Stimulated activated memory B cell treated with anti-CD40 and anti-IgM and Interleukin-4, amounts not matched to agents 10 μg/mL and 1 μg/mL and 100 μg/mL, for 72 hours (primary cell): ENCODE results near the gene LRATD1.
"Not testable (repeated sequence)": the region's sequence is repeated elsewhere in the genome, so short reads cannot be mapped to it uniquely, and the experiment has no call there.

ENCODE experiments used
- ATAC-seq: fragments of 150-1000 bp; cut with Tn5 transposase; 2 replicates; pipeline ENCODE4 v1.10.0; 2021
- H3K27ac Mint-ChIP-seq: one replicate; pipeline ENCODE4 v1.8.0; 2022; ENCODE audit warnings: mild to moderate bottlenecking, mixed read lengths
- H3K27me3 Mint-ChIP-seq: one replicate; pipeline ENCODE4 v1.8.0; 2022; ENCODE audit warnings: mixed read lengths
- H3K36me3 Mint-ChIP-seq: one replicate; pipeline ENCODE4 v1.8.0; 2022; ENCODE audit warnings: mixed read lengths
- H3K4me1 Mint-ChIP-seq: one replicate; pipeline ENCODE4 v1.8.0; 2022; ENCODE audit warnings: mixed read lengths
- H3K4me3 Mint-ChIP-seq: one replicate; pipeline ENCODE4 v1.8.0; 2022; ENCODE audit warnings: mild to moderate bottlenecking, moderate library complexity, mixed read lengths
- H3K9me3 Mint-ChIP-seq: one replicate; pipeline ENCODE4 v1.8.0; 2022; ENCODE audit warnings: mixed read lengths

LRATD1 gene

GRCh38 chr2:14622550-14622939 lies 10.0 kb upstream of the LRATD1 start:
- not testable (repeated sequence) for H3K4me3 Mint-ChIP-seq, H3K27me3 Mint-ChIP-seq, H3K9me3 Mint-ChIP-seq, ATAC-seq, H3K27ac Mint-ChIP-seq, H3K4me1 Mint-ChIP-seq, H3K36me3 Mint-ChIP-seq

- no peaks in the 10 kb centered on the region for H3K4me1 Mint-ChIP-seq
- H3K9me3 Mint-ChIP-seq: peaks cover 5% of the 10 kb centered on the region
- no peaks in the 10 kb centered on the region for H3K36me3 Mint-ChIP-seq
- no peak overlapping the region for H3K4me3 Mint-ChIP-seq
- H3K27me3 Mint-ChIP-seq: no peaks in the 10 kb centered on the region
- H3K27ac Mint-ChIP-seq: no peak overlapping the region
- ATAC-seq: no peak
These were observed 9.3 kb upstream of the LRATD1 start for GRCh38 chr2:14623237-14623636.

- Mint-ChIP-seq H3K36me3 (no peaks in the 10 kb centered on the region), H3K4me3 (no peak overlapping the region), H3K27ac (no peak overlapping the region), H3K27me3 (peaks cover 6% of the 10 kb centered on the region), H3K9me3 (peaks cover 2% of the 10 kb centered on the region), H3K4me1 (no peaks in the 10 kb centered on the region)
- no peak for ATAC-seq
These were observed 5.6 kb upstream of the LRATD1 start for GRCh38 chr2:14626873-14627272.

- Mint-ChIP-seq H3K4me1 (no peaks in the 10 kb centered on the region), H3K9me3 (peaks cover 2% of the 10 kb centered on the region)
These were observed 3.6 kb upstream of the LRATD1 start for GRCh38 chr2:14628901-14629300.

GRCh38 chr2:14631406-14632040 lies 994 bp upstream of the LRATD1 start:
- ATAC-seq: no peak
- Mint-ChIP-seq H3K36me3 (no peaks in the 10 kb centered on the region), H3K27ac (no peak overlapping the region), H3K4me1 (no peaks in the 10 kb centered on the region), H3K4me3 (no peak overlapping the region), H3K27me3 (peaks cover 44% of the 10 kb centered on the region), H3K9me3 (peaks cover 2% of the 10 kb centered on the region)

More at GRCh38 chr2:14628901-14629300, 3.6 kb upstream of the LRATD1 start:
- peaks cover 25% of the 10 kb centered on the region for H3K27me3 Mint-ChIP-seq
- H3K36me3 Mint-ChIP-seq: no peaks in the 10 kb centered on the region
- no peak for ATAC-seq
- no peak overlapping the region for H3K4me3 Mint-ChIP-seq
- no peak overlapping the region for H3K27ac Mint-ChIP-seq

GRCh38 chr2:14633061-14633460 lies 544 bp downstream of the LRATD1 start:
- no peaks in the 10 kb centered on the region for H3K36me3 Mint-ChIP-seq
- H3K27me3 Mint-ChIP-seq: peaks cover 53% of the 10 kb centered on the region
- no peaks in the 10 kb centered on the region for H3K4me1 Mint-ChIP-seq
- ATAC-seq: no peak
- no peak overlapping the region for H3K4me3 Mint-ChIP-seq
- no peaks in the 10 kb centered on the region for H3K9me3 Mint-ChIP-seq
- H3K27ac Mint-ChIP-seq: no peak overlapping the region

- peaks cover 53% of the 10 kb centered on the region for H3K27me3 Mint-ChIP-seq
- ATAC-seq: no peak
- H3K27ac Mint-ChIP-seq: no peak overlapping the region
These were observed 1.1 kb downstream of the LRATD1 start for GRCh38 chr2:14633461-14634181.

GRCh38 chr2:14634182-14634488 lies 1.6 kb downstream of the LRATD1 start:
- H3K4me1 Mint-ChIP-seq: no peaks in the 10 kb centered on the region
- peak; percentile 26 for ATAC-seq

More at GRCh38 chr2:14633461-14634181, 1.1 kb downstream of the LRATD1 start:
- no peaks in the 10 kb centered on the region for H3K36me3 Mint-ChIP-seq
- no peak overlapping the region for H3K4me3 Mint-ChIP-seq
- no peaks in the 10 kb centered on the region for H3K4me1 Mint-ChIP-seq
- H3K9me3 Mint-ChIP-seq: no peaks in the 10 kb centered on the region

GRCh38 chr2:14634489-14635390 lies 2.2 kb downstream of the LRATD1 start:
- no peak overlapping the region for H3K27ac Mint-ChIP-seq
- H3K36me3 Mint-ChIP-seq: no peaks in the 10 kb centered on the region
- peaks cover 53% of the 10 kb centered on the region for H3K27me3 Mint-ChIP-seq
- H3K4me3 Mint-ChIP-seq: no peak overlapping the region
- H3K9me3 Mint-ChIP-seq: no peaks in the 10 kb centered on the region
- ATAC-seq: no peak
- H3K4me1 Mint-ChIP-seq: no peaks in the 10 kb centered on the region

More at GRCh38 chr2:14634182-14634488, 1.6 kb downstream of the LRATD1 start:
- Mint-ChIP-seq H3K36me3 (no peaks in the 10 kb centered on the region), H3K9me3 (no peaks in the 10 kb centered on the region), H3K27me3 (peaks cover 53% of the 10 kb centered on the region), H3K27ac (no peak overlapping the region), H3K4me3 (no peak overlapping the region)

GRCh38 chr2:14635391-14635871 lies 2.9 kb downstream of the LRATD1 start:
- no peaks in the 10 kb centered on the region for H3K9me3 Mint-ChIP-seq
- H3K36me3 Mint-ChIP-seq: no peaks in the 10 kb centered on the region
- no peak overlapping the region for H3K4me3 Mint-ChIP-seq
- ATAC-seq: no peak
- no peak overlapping the region for H3K27ac Mint-ChIP-seq
- no peaks in the 10 kb centered on the region for H3K4me1 Mint-ChIP-seq
- peaks cover 53% of the 10 kb centered on the region for H3K27me3 Mint-ChIP-seq

GRCh38 chr2:14638488-14638887 lies 6.0 kb downstream of the LRATD1 start:
- Mint-ChIP-seq H3K27ac (no peak overlapping the region), H3K27me3 (peaks cover 33% of the 10 kb centered on the region), H3K36me3 (no peaks in the 10 kb centered on the region), H3K9me3 (no peaks in the 10 kb centered on the region), H3K4me1 (no peaks in the 10 kb centered on the region), H3K4me3 (no peak overlapping the region)
- no peak for ATAC-seq

GRCh38 chr2:14641116-14641515 lies 8.6 kb downstream of the LRATD1 start:
- Mint-ChIP-seq H3K9me3 (no peaks in the 10 kb centered on the region), H3K4me3 (no peak overlapping the region), H3K27me3 (peaks cover 14% of the 10 kb centered on the region), H3K4me1 (no peaks in the 10 kb centered on the region), H3K27ac (no peak overlapping the region), H3K36me3 (no peaks in the 10 kb centered on the region)
- peak; percentile 37 for ATAC-seq

GRCh38 chr2:14642499-14642898 lies 10.0 kb downstream of the LRATD1 start:
- no peaks in the 10 kb centered on the region for H3K4me1 Mint-ChIP-seq
- H3K36me3 Mint-ChIP-seq: no peaks in the 10 kb centered on the region
- H3K27me3 Mint-ChIP-seq: no peaks in the 10 kb centered on the region

GRCh38 chr2:14647714-14648113 lies 15.2 kb downstream of the LRATD1 start:
- H3K4me1 Mint-ChIP-seq: no peaks in the 10 kb centered on the region
- no peak for ATAC-seq
- no peaks in the 10 kb centered on the region for H3K36me3 Mint-ChIP-seq
- H3K27me3 Mint-ChIP-seq: no peaks in the 10 kb centered on the region
- H3K9me3 Mint-ChIP-seq: no peaks in the 10 kb centered on the region
- H3K27ac Mint-ChIP-seq: no peak overlapping the region
- H3K4me3 Mint-ChIP-seq: no peak overlapping the region

More at GRCh38 chr2:14642499-14642898, 10.0 kb downstream of the LRATD1 start:
- Mint-ChIP-seq H3K27ac (no peak overlapping the region), H3K4me3 (no peak overlapping the region), H3K9me3 (no peaks in the 10 kb centered on the region)
- no peak for ATAC-seq

- Mint-ChIP-seq H3K4me1 (peaks cover 6% of the 10 kb centered on the region), H3K27me3 (no peaks in the 10 kb centered on the region), H3K36me3 (no peaks in the 10 kb centered on the region), H3K9me3 (no peaks in the 10 kb centered on the region), H3K27ac (no peak overlapping the region), H3K4me3 (no peak overlapping the region)
- no peak for ATAC-seq
These were observed 17.5 kb downstream of the LRATD1 start for GRCh38 chr2:14650066-14650465.
